OCI-LY7 (cell line): ENCODE results near the gene IRX5. TPM values are rescaled to one million over a fixed set of nuclear protein-coding genes. Genes with fewer than 3 reads are reported as not detected.
A peak's percentile ranks its signal among the peaks of the same experiment; 100 is the strongest.

Experiments
- BruUV-seq: library from RNA; stranded (reverse); fragments of 400-500 nt; replicated peaks from 2 replicates; lab custom pipeline; 2021; lab: Mats Ljungman, UMichigan
- CTCF ChIA-PET: fragments of 300-600 bp; sonication (Branson Sonifier 250); formaldehyde crosslinking; loops from one replicate; lab custom pipeline; 2022; ENCODE audit warnings: antibody characterized with exemption; ENCODE audit not compliant: unreplicated experiment; lab: Charles Lee
- POLR2A ChIA-PET: fragments of 300-600 bp; sonication (Branson Sonifier 250); formaldehyde crosslinking; loops from one replicate; lab custom pipeline; 2022; ENCODE audit warnings: antibody characterized with exemption; lab: Charles Lee
- DNase-seq: peaks from one replicate; pipeline ENCODE4 v3.0.0-alpha.2; 2015; ENCODE audit warnings: low spot score
- H2AFZ ChIP-seq: fragments of 200-600 bp; sonication (generic), shearing (Covaris generic); 2 replicates; pipeline ENCODE4 v1.6.1; 2014; ENCODE audit warnings: mild to moderate bottlenecking, antibody characterized with exemption, low read length, moderate library complexity
- H3K27ac ChIP-seq: fragments of 200-600 bp; sonication (generic); 2 replicates; pipeline ENCODE4 v1.5.1; 2014; ENCODE audit warnings: mixed run types, low read depth, mild to moderate bottlenecking, moderate library complexity, low read length, inconsistent platforms; ENCODE audit not compliant: poor library complexity, severe bottlenecking
- H3K36me3 ChIP-seq: fragments of 200-600 bp; sonication (generic); 2 replicates; pipeline ENCODE4 v1.6.1; 2014; ENCODE audit warnings: mild to moderate bottlenecking, antibody characterized with exemption, low read length, moderate library complexity, mixed read lengths; ENCODE audit not compliant: insufficient read depth
- H3K4me1 ChIP-seq: fragments of 200-600 bp; sonication (generic); 2 replicates; pipeline ENCODE4 v1.5.1; 2014; ENCODE audit warnings: mild to moderate bottlenecking, low read length; ENCODE audit not compliant: insufficient read depth, poor library complexity, severe bottlenecking
- H3K4me2 ChIP-seq: fragments of 200-600 bp; sonication (generic); 2 replicates; pipeline ENCODE4 v1.6.1; 2014; ENCODE audit warnings: mild to moderate bottlenecking, low read length
- H3K4me3 ChIP-seq: fragments of 200-600 bp; sonication (generic); 2 replicates; pipeline ENCODE4 v1.5.1; 2014; ENCODE audit warnings: mild to moderate bottlenecking, low read depth, low read length; ENCODE audit not compliant: poor library complexity, severe bottlenecking
- H3K79me2 ChIP-seq: fragments of 200-600 bp; sonication (generic); 2 replicates; pipeline ENCODE4 v1.6.1; 2016; ENCODE audit warnings: low read depth, mild to moderate bottlenecking, low read length, moderate library complexity, mixed read lengths; ENCODE audit not compliant: insufficient read depth
- H3K9me2 ChIP-seq: fragments of 200-600 bp; sonication (generic); 2 replicates; pipeline ENCODE4 v1.6.1; 2016; ENCODE audit warnings: mild to moderate bottlenecking, low read length, mixed read lengths; ENCODE audit not compliant: insufficient read depth
- H3K9me3 ChIP-seq: fragments of 200-600 bp; sonication (generic); 2 replicates; pipeline ENCODE4 v1.6.1; 2014; ENCODE audit warnings: mild to moderate bottlenecking, mixed run types, low read length, mixed read lengths
- H4K20me1 ChIP-seq: fragments of 200-600 bp; sonication (generic); 2 replicates; pipeline ENCODE4 v1.6.1; 2014; ENCODE audit warnings: mild to moderate bottlenecking, antibody characterized with exemption, low read length, moderate library complexity, mixed read lengths; ENCODE audit not compliant: insufficient read depth
- EZH2phosphoT487 ChIP-seq: fragments of 200-600 bp; sonication (generic); IDR thresholded peaks from 2 replicates; pipeline ENCODE4 v1.6.1; 2018; ENCODE audit warnings: low read depth, borderline replicate concordance, mild to moderate bottlenecking, mixed run types, antibody characterized with exemption, low read length, moderate library complexity, mixed read lengths
- intact Hi-C: fragments of 100-400 bp; cut with micrococcal nuclease; formaldehyde crosslinking; loops from one replicate; pipeline ENCODE4 v1.10.0; 2022; ENCODE audit not compliant: unreplicated experiment
- total RNA-seq, 2 experiments: library from RNA; depleted of rRNA in 1 of 2; stranded (reverse); fragments of >200 nt in 1 of 2; shearing (Covaris generic) in 1 of 2; gene quantifications; 2 replicates each; pipeline ENCODE4 v1.2.3, GENCODE V29; 2014 to 2022
- TF ChIP-seq, protein P1 (sequence below): fragments of 200-600 bp; sonication (generic); conservative IDR thresholded peaks from 2 replicates; pipeline ENCODE4 v1.5.1; 2014; ENCODE audit warnings: mild to moderate bottlenecking, antibody characterized with exemption, low read length, moderate library complexity, mixed read lengths

IRX5 gene
- total RNA-seq, 2 experiments from 2014 or later: 5.1 to 5.9 TPM

DNA sequence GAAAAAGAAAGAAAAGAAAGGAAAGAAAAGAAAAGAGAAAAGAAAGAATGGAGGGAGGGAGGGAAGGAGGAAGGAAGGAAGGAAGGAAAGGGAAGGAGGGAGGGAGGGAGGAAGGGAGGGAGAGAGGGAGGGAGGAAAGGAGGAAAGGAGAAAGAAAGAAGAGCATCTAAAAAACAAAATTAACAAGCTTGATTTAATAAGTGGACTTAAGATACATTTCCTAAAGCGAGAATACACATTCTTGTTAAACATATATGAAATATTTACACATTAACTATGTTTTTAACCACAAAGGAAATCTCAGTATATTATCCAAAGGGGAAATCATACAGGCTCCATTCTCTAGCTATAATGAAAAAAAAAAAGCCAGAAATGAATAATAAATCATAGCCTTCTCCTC is 47.3 kb upstream of the IRX5 start:
- Histone ChIP-seq H3K4me2 (no peak overlapping the region), H3K27ac (no peak overlapping the region)
- BruUV-seq: no TSS peak

DNA sequence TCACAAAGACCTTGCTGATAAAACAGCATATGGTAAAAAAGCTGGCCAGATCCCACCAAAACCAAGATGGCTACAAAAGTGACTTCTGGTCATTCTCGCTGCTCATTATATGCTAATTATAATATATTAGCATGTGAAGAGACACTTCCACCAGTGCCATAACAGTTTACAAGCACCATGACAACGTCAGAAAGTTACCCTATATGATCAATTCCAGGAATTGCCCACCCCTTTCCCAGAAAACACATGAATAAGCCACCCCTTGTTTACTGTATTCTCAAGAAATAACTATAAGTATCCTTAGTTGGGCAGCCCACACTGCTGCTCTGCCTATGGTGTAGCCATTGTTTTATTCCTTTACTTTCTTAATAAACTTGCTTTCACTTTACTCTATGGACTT is 44.6 kb upstream of the IRX5 start:
- TF ChIP-seq, protein P1, sequence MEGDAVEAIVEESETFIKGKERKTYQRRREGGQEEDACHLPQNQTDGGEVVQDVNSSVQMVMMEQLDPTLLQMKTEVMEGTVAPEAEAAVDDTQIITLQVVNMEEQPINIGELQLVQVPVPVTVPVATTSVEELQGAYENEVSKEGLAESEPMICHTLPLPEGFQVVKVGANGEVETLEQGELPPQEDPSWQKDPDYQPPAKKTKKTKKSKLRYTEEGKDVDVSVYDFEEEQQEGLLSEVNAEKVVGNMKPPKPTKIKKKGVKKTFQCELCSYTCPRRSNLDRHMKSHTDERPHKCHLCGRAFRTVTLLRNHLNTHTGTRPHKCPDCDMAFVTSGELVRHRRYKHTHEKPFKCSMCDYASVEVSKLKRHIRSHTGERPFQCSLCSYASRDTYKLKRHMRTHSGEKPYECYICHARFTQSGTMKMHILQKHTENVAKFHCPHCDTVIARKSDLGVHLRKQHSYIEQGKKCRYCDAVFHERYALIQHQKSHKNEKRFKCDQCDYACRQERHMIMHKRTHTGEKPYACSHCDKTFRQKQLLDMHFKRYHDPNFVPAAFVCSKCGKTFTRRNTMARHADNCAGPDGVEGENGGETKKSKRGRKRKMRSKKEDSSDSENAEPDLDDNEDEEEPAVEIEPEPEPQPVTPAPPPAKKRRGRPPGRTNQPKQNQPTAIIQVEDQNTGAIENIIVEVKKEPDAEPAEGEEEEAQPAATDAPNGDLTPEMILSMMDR: no peak
- no peak for TF ChIP-seq EZH2phosphoT487
- H4K20me1 ChIP-seq: no peaks in the 10 kb centered on the region
- POLR2A ChIA-PET: interaction anchor here (1.7 kb wide), 1 partner anchor 10 kb away, joined by 4 read pairs; no protein-coding TSS in a partner anchor
- intact Hi-C loops: no loop called here
- no peak for DNase-seq
- BruUV-seq: no TSS peak
- H3K4me3 ChIP-seq: no peak overlapping the region
- CTCF ChIA-PET: no interaction called here
- no peaks in the 10 kb centered on the region for H3K79me2 ChIP-seq
- no peaks in the 10 kb centered on the region for H3K9me2 ChIP-seq
- 0 out of 2 replicates have a peak overlapping the region, but pooled peaks have one; percentile 24 for H2AFZ ChIP-seq
- no peaks in the 10 kb centered on the region for H3K9me3 ChIP-seq
- H3K4me2 ChIP-seq: no peak overlapping the region
- H3K4me1 ChIP-seq: no peaks in the 10 kb centered on the region
- H3K36me3 ChIP-seq: no peaks in the 10 kb centered on the region
- no peak overlapping the region for H3K27ac ChIP-seq

More for the DNA sequence above, 47.3 kb upstream of the IRX5 start:
- Histone ChIP-seq H3K9me2 (no peaks in the 10 kb centered on the region), H3K4me1 (peaks cover 2% of the 10 kb centered on the region), H3K36me3 (no peaks in the 10 kb centered on the region), H2AFZ (no peak overlapping the region), H3K79me2 (no peaks in the 10 kb centered on the region), H3K4me3 (no peak overlapping the region), H4K20me1 (no peaks in the 10 kb centered on the region), H3K9me3 (no peaks in the 10 kb centered on the region)
- ChIA-PET POLR2A (interaction anchor here (0.6 to 1.2 kb wide), 3 partner anchors 8 to 11 kb away, joined by 3 to 5 read pairs (median 4); no protein-coding TSS in a partner anchor), CTCF (no interaction called here)
- no peak for TF ChIP-seq EZH2phosphoT487
- TF ChIP-seq, protein P1: no peak
- no peak for DNase-seq
- intact Hi-C loops: no loop called here

DNA sequence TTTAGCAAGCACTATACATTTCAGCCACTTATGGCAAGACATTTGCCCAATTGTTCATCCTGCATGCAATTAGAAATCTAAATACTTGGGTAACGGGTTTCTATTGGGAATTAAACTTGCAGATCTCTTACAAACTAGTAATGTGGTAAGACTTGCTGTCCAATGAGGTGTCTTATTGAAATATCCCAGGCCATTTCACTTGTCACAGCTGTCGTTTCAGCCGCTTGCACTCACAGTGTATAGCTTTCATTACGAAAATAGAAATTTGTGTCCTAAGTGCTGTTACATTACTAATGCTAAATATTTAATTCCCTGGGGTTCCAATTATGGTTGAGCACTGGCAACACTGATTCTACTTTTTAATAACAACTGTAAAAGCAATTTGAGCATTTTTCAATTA is 40.3 kb upstream of the IRX5 start:
- no peak for TF ChIP-seq EZH2phosphoT487
- TF ChIP-seq, protein P1: no peak
- H3K4me2 ChIP-seq: no peak overlapping the region
- H3K9me3 ChIP-seq: no peaks in the 10 kb centered on the region
- H3K27ac ChIP-seq: no peak overlapping the region
- H3K4me3 ChIP-seq: no peak overlapping the region
- no peaks in the 10 kb centered on the region for H3K9me2 ChIP-seq
- no TSS peak for BruUV-seq
- no peak overlapping the region for H2AFZ ChIP-seq
- H3K36me3 ChIP-seq: no peaks in the 10 kb centered on the region
- no peaks in the 10 kb centered on the region for H4K20me1 ChIP-seq
- H3K4me1 ChIP-seq: peaks cover under 1% of the 10 kb centered on the region
- no peak for DNase-seq
- no peaks in the 10 kb centered on the region for H3K79me2 ChIP-seq
- ChIA-PET CTCF (no interaction called here), POLR2A (interaction anchor here (0.9 kb wide), 1 partner anchor 37 kb away, joined by 3 read pairs; no protein-coding TSS in a partner anchor)
- intact Hi-C loops: no loop called here
